CD14-positive monocyte (primary cell): Measurements from ENCODE around the gene RFX1. TPM values are rescaled to one million over a fixed set of nuclear protein-coding genes. Genes with fewer than 3 reads are reported as not detected.

Source experiments
- DNase-seq, 3 donors: peaks; one replicate each; pipeline ENCODE4 v3.0.0-alpha.2; 2011 to 2022
- H2AFZ ChIP-seq: 2 replicates; pipeline ENCODE4 v1.6.0; 2012; ENCODE audit warnings: mild to moderate bottlenecking, low read depth, low read length, inconsistent platforms; ENCODE audit not compliant: insufficient read depth, poor library complexity, severe bottlenecking
- H3K27ac ChIP-seq, 2 donors: 1 replicate in 1 of 2; 2 replicates in 1 of 2; pipeline ENCODE4 v1.5.1; 2012 to 2013; ENCODE audit warnings: low read length in 2 of 2, control low read depth in 1 of 2, inconsistent platforms in 1 of 2, low read depth in 1 of 2, mild to moderate bottlenecking in 1 of 2
- H3K27me3 ChIP-seq, 2 donors: one replicate each; pipeline versions ENCODE4 v1.6.0 to v1.6.1; 2011 to 2013; ENCODE audit warnings: low read length in 2 of 2; ENCODE audit not compliant: control insufficient read depth in 2 of 2, insufficient read depth in 2 of 2
- H3K36me3 ChIP-seq, 2 donors: replicated peaks in 1 of 2; 1 replicate in 1 of 2; 2 replicates in 1 of 2; pipeline versions ENCODE4 v1.5.1 to v1.6.1; 2012 to 2013; ENCODE audit warnings: low read length in 2 of 2, control low read depth in 1 of 2, inconsistent platforms in 1 of 2, mild to moderate bottlenecking in 1 of 2; ENCODE audit not compliant: insufficient read depth in 2 of 2, control insufficient read depth in 1 of 2
- H3K4me1 ChIP-seq, 2 donors: 1 replicate in 1 of 2; 2 replicates in 1 of 2; pipeline versions ENCODE4 v1.5.1 to v1.6.1; 2012 to 2013; ENCODE audit warnings: low read length in 2 of 2, control low read depth in 1 of 2, inconsistent platforms in 1 of 2, mild to moderate bottlenecking in 1 of 2, moderate library complexity in 1 of 2; ENCODE audit not compliant: insufficient read depth in 2 of 2, control insufficient read depth in 1 of 2
- H3K4me2 ChIP-seq: replicated peaks from 2 replicates; pipeline ENCODE3; 2012; ENCODE audit warnings: low read length, moderate library complexity, mild to moderate bottlenecking; ENCODE audit not compliant: poor library complexity, severe bottlenecking; ENCODE audit errors: extremely low read depth
- H3K4me3 ChIP-seq, 3 experiments: fragments of 200-600 bp in 1 of 3; sonication (generic) in 1 of 3; replicated peaks in 1 of 3; 1 replicate in 2 of 3; 2 replicates in 1 of 3; pipeline ENCODE4 v1.5.1; 2011 to 2013; ENCODE audit warnings: low read length in 3 of 3, mild to moderate bottlenecking in 3 of 3, control low read depth in 2 of 3, low read depth in 2 of 3, inconsistent platforms in 1 of 3, moderate library complexity in 1 of 3
- H3K79me2 ChIP-seq: 2 replicates; pipeline ENCODE4 v1.6.0; 2012; ENCODE audit warnings: mild to moderate bottlenecking, control low read depth, inconsistent platforms, low read length, moderate library complexity; ENCODE audit not compliant: insufficient read depth
- H3K9ac ChIP-seq: 2 replicates; pipeline ENCODE4 v1.6.0; 2017; ENCODE audit warnings: low read length, mild to moderate bottlenecking; ENCODE audit not compliant: insufficient read depth, poor library complexity, severe bottlenecking
- H3K9me3 ChIP-seq, 2 donors: replicated peaks in 1 of 2; 1 replicate in 1 of 2; 2 replicates in 1 of 2; pipeline versions ENCODE4 v1.5.1 to v1.6.1; 2012 to 2013; ENCODE audit warnings: low read length in 2 of 2, control low read depth in 1 of 2; ENCODE audit not compliant: control insufficient read depth in 1 of 2, insufficient read depth in 1 of 2
- H4K20me1 ChIP-seq: 2 replicates; pipeline ENCODE4 v1.6.0; 2012; ENCODE audit warnings: mild to moderate bottlenecking, low read length, control low read depth, moderate library complexity; ENCODE audit not compliant: insufficient read depth
- H3K27ac Mint-ChIP-seq, 7 donors: one replicate each; pipeline ENCODE4 v1.8.0; 2020; ENCODE audit warnings: mild to moderate bottlenecking in 7 of 7, mixed read lengths in 7 of 7, moderate library complexity in 6 of 7, inconsistent platforms in 2 of 7
- H3K27me3 Mint-ChIP-seq, 3 donors: one replicate each; pipeline ENCODE4 v1.8.0; 2021 to 2022; ENCODE audit warnings: low read depth in 3 of 3, mild to moderate bottlenecking in 3 of 3, mixed read lengths in 3 of 3, moderate library complexity in 3 of 3, inconsistent platforms in 1 of 3
- H3K36me3 Mint-ChIP-seq, 2 donors: one replicate each; pipeline ENCODE4 v1.8.0; 2020; ENCODE audit warnings: mixed read lengths in 2 of 2, inconsistent platforms in 1 of 2, mild to moderate bottlenecking in 1 of 2
- H3K4me1 Mint-ChIP-seq: one replicate; pipeline ENCODE4 v1.8.0; 2020; ENCODE audit warnings: mild to moderate bottlenecking, mixed read lengths
- H3K4me3 Mint-ChIP-seq, 2 donors: one replicate each; pipeline ENCODE4 v1.8.0; 2020; ENCODE audit warnings: mild to moderate bottlenecking in 2 of 2, mixed read lengths in 2 of 2, moderate library complexity in 1 of 2
- H3K9me3 Mint-ChIP-seq, 7 donors: one replicate each; pipeline ENCODE4 v1.8.0; 2020 to 2022; ENCODE audit warnings: mixed read lengths in 7 of 7, mild to moderate bottlenecking in 6 of 7, moderate library complexity in 6 of 7, inconsistent platforms in 2 of 7
- WGBS: methylation state at CpG from one replicate; pipeline ENCODE4 v1.1.5; 2013; ENCODE audit warnings: missing lambda C conversion rate; ENCODE audit not compliant: insufficient coverage; 5-methylcytosine and 5-hydroxymethylcytosine counted together
- intact Hi-C, 2 donors: fragments of 100-400 bp; cut with micrococcal nuclease; formaldehyde crosslinking; loops; one replicate each; pipeline versions ENCODE4 v1.15.0 to v1.15.1; 2023
- polyA plus RNA-seq, 3 donors: library from polyadenylated mRNA; depleted of rRNA in 1 of 3; unstranded in 2 of 3; stranded (reverse) in 1 of 3; fragments of 300-500 nt in 2 of 3; fragments of >200 nt in 1 of 3; fragmentation: Illumina TruSeq in 2 of 3; gene quantifications; 1 replicate in 2 of 3; 2 replicates in 1 of 3; pipeline ENCODE4 v1.2.3, GENCODE V29; 2012 to 2021
- TF ChIP-seq, protein P1 (sequence below): fragments of 200-600 bp; IDR thresholded peaks from one replicate; pipeline ENCODE4 v1.8.0; 2022; ENCODE audit warnings: antibody characterized with exemption, mild to moderate bottlenecking

RFX1 gene
- polyA plus RNA-seq, 3 donors: 0.89 to 12.8 (median 0.95) TPM

DNA sequence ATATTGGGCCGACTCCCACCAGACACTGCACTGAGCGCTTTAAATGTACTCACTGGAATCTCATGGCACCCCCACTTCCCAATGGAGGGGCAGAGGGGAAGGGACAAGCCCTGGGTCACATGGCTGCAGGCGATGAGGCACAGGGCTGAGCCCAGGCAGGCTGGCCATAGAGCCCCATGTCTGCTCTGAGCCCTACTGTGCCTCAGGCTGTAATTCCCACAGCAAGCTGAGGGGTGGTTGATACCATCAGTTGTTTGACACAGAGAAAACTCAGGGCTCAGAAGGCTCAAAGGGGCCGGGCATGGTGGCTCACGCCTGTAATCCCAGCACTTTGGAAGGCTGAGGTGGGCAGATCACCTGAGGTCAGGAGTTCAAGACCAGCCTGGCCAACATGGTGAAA is 25.1 kb downstream of the RFX1 start:
- Mint-ChIP-seq H3K27ac (peak overlapping the region in 3 of 7 donors; percentile 15 to 72 (median 25)), H3K9me3 (no peaks in the 10 kb centered on the region), H3K4me3 (no peak overlapping the region), H3K4me1 (peaks cover 48% of the 10 kb centered on the region), H3K27me3 (peaks cover 0 to 3% (median 1%) of the 10 kb centered on the region in 3 donors), H3K36me3 (peaks cover 26 to 43% of the 10 kb centered on the region in 2 donors)
- no peaks in the 10 kb centered on the region for H3K27me3 ChIP-seq
- H3K36me3 ChIP-seq: peaks cover 8 to 31% of the 10 kb centered on the region in 2 donors
- intact Hi-C loops: no loop called here
- no peak overlapping the region for H3K4me3 ChIP-seq
- no peak overlapping the region for H3K4me2 ChIP-seq
- H4K20me1 ChIP-seq: no peaks in the 10 kb centered on the region
- H3K9me3 ChIP-seq: no peaks in the 10 kb centered on the region
- TF ChIP-seq, protein P1, sequence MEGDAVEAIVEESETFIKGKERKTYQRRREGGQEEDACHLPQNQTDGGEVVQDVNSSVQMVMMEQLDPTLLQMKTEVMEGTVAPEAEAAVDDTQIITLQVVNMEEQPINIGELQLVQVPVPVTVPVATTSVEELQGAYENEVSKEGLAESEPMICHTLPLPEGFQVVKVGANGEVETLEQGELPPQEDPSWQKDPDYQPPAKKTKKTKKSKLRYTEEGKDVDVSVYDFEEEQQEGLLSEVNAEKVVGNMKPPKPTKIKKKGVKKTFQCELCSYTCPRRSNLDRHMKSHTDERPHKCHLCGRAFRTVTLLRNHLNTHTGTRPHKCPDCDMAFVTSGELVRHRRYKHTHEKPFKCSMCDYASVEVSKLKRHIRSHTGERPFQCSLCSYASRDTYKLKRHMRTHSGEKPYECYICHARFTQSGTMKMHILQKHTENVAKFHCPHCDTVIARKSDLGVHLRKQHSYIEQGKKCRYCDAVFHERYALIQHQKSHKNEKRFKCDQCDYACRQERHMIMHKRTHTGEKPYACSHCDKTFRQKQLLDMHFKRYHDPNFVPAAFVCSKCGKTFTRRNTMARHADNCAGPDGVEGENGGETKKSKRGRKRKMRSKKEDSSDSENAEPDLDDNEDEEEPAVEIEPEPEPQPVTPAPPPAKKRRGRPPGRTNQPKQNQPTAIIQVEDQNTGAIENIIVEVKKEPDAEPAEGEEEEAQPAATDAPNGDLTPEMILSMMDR: no peak
- WGBS: 80% methylated on average over 2 of the region's 5 CpGs
- no peak for DNase-seq
- peaks cover 46 to 64% of the 10 kb centered on the region in 2 donors for H3K4me1 ChIP-seq
- no peak overlapping the region for H2AFZ ChIP-seq
- H3K27ac ChIP-seq: no peak overlapping the region
- H3K9ac ChIP-seq: no peak overlapping the region
- H3K79me2 ChIP-seq: peaks cover 4% of the 10 kb centered on the region

DNA sequence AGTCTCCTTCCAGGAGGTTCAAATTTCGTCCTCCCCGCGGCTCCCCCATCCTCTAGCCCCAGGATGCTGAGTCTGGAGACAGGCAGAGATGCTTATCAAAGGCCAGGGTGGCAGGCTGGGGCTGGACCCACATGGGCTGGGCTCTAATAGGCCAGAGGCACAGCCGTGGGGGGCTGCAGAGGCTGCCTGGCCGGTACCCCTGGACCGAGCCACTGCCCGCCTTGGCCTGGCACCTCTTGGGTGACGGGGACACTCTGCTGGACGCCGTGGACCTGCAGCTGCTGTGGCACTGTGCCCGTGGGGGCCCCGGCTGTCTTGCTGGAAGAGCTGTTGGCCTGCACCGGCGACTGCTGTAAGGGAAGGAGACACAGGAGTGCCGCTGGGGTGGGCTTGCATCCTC is 25.8 kb downstream of the RFX1 start:
- Mint-ChIP-seq H3K27ac (no peak overlapping the region), H3K27me3 (peaks cover 0 to 1% (median under 1%) of the 10 kb centered on the region in 3 donors)
- H3K36me3 ChIP-seq: peaks cover 13 to 38% of the 10 kb centered on the region in 2 donors

More for the DNA sequence above, 25.8 kb downstream of the RFX1 start:
- Histone ChIP-seq H4K20me1 (no peaks in the 10 kb centered on the region), H3K4me3 (no peak overlapping the region), H3K79me2 (peaks cover 4% of the 10 kb centered on the region), H3K27me3 (no peaks in the 10 kb centered on the region), H3K27ac (peak overlapping the region in 1 of 2 donors; percentile 76), H3K4me2 (no peak overlapping the region), H3K9me3 (no peaks in the 10 kb centered on the region), H3K4me1 (peaks cover 39 to 57% of the 10 kb centered on the region in 2 donors), H2AFZ (no peak overlapping the region), H3K9ac (no peak overlapping the region)
- H3K9me3 Mint-ChIP-seq: no peaks in the 10 kb centered on the region
- intact Hi-C loops: no loop called here
- H3K36me3 Mint-ChIP-seq: peaks cover 30 to 47% of the 10 kb centered on the region in 2 donors
- no peak overlapping the region for H3K4me3 Mint-ChIP-seq
- 97% methylated on average over 7 of the region's 15 CpGs for WGBS
- peaks cover 45% of the 10 kb centered on the region for H3K4me1 Mint-ChIP-seq
- DNase-seq: no peak
- TF ChIP-seq, protein P1: no peak
